ENCODE measurements around the gene BABAM2.

The BABAM2 gene

DNA sequence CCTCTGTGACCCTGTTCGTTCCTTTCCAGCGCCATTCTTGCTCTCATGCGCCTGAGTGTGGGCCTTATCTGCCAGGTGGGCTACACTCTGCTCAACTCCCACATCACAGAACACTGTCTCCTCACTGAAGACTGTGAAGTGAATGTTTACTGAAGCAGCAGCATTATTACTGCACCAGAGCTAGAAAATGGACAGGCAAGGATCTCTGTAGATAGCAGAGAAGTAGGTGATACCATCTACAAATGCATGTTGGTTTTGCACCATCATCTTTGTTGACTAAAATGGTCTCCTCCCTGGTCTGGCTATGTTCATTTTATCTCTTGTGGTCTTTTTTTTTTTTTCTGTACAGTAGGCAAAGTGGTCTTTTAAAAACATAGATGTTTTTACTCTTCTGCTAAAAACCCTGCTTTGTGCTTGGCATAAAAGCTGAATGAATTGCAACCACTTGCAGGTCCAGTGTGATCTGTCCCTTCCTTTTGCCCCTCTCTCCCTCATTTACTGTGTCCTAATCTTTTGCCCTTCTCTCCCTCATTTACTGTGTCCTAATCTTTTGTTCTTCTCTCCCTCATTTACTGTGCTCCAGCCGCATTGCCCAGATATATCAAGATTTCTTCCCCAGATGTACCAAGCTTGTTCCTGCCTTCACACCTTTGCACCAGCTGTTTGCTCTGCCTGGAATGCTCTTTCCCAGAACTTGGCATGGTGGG lies 35.4 kb downstream of the BABAM2 start:
- TF ChIP-seq, protein P1, sequence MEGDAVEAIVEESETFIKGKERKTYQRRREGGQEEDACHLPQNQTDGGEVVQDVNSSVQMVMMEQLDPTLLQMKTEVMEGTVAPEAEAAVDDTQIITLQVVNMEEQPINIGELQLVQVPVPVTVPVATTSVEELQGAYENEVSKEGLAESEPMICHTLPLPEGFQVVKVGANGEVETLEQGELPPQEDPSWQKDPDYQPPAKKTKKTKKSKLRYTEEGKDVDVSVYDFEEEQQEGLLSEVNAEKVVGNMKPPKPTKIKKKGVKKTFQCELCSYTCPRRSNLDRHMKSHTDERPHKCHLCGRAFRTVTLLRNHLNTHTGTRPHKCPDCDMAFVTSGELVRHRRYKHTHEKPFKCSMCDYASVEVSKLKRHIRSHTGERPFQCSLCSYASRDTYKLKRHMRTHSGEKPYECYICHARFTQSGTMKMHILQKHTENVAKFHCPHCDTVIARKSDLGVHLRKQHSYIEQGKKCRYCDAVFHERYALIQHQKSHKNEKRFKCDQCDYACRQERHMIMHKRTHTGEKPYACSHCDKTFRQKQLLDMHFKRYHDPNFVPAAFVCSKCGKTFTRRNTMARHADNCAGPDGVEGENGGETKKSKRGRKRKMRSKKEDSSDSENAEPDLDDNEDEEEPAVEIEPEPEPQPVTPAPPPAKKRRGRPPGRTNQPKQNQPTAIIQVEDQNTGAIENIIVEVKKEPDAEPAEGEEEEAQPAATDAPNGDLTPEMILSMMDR (conservative IDR thresholded peaks at IDR 0.05; ENCODE audit: low read depth, low read length): no peak
- DNase-seq (ENCODE audit: low read depth): no peak
- H3K4me3 ChIP-seq (ENCODE audit: low read length): no peak overlapping the region

DNA sequence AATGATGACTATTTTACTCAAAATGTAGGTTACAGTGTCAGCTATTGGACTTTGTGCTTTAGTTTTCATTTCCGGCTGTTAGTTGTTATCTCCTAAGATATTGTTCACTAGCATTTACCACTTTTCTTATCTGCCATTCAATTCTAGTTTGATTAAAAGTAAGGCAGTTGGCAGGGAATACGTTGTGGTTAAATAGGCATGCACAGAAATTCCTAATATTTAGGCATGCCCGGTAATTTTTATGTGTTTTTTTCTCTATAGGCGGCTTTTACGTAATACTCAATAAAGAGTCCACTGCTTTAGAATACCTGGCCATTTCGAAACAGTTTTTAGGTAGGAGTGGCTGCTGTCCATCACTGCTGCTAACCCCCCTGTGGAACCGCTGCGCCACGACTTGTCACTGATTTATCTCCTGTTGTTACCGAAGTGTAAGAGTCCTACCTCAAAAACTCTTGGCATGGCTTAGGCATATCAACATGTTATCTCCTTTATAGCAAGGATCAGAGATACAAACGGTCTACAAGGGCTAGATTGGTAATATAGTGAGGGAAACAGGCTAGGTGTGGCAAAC lies 39.5 kb downstream of the BABAM2 start:
- no peak for DNase-seq (ENCODE audit: low read depth)
- no peak overlapping the region for H3K4me3 ChIP-seq (ENCODE audit: low read length)
- TF ChIP-seq, protein P1 (conservative IDR thresholded peaks at IDR 0.05; ENCODE audit: low read depth, low read length): no peak

- TF ChIP-seq, protein P1 (conservative IDR thresholded peaks at IDR 0.05; ENCODE audit: low read depth, low read length): no peak
- DNase-seq (ENCODE audit: low read depth): no peak
- no peak overlapping the region for H3K4me3 ChIP-seq (ENCODE audit: low read length)
Measured at GRCh38 chr2:27931361-27931950, 40.9 kb downstream of the BABAM2 start.

DNA sequence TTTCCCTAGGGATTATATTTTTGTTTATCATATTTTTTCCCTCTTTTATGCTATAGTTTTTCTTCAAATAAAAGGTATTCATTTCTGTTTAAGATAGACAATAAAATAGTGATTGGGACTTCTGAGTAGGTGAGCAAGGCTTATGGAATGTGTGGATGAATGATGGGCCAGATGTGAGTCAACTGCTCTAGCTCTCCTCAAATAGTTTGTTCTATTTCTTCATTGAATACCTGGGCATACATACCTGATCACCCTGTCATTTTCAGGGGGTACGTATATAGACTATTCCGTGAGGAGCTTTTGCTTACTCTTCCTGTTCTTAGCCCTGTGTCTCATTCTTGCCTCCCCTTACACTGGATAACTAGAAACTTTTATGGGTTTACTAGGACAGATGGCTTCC lies 41.9 kb downstream of the BABAM2 start:
- TF ChIP-seq, protein P1 (conservative IDR thresholded peaks at IDR 0.05; ENCODE audit: low read depth, low read length): no peak
- DNase-seq (ENCODE audit: low read depth): no peak
- no peak overlapping the region for H3K4me3 ChIP-seq (ENCODE audit: low read length)

GRCh38 chr2:27935026-27935425 lies 44.5 kb downstream of the BABAM2 start:
- no peak for DNase-seq (ENCODE audit: low read depth)
- H3K4me3 ChIP-seq (ENCODE audit: low read length): no peak overlapping the region
- TF ChIP-seq, protein P1 (conservative IDR thresholded peaks at IDR 0.05; ENCODE audit: low read depth, low read length): no peak

GRCh38 chr2:27940090-27940671 lies 49.7 kb downstream of the BABAM2 start:
- TF ChIP-seq, protein P1 (conservative IDR thresholded peaks at IDR 0.05; ENCODE audit: low read depth, low read length): no peak
- H3K4me3 ChIP-seq (ENCODE audit: low read length): no peak overlapping the region
- no peak for DNase-seq (ENCODE audit: low read depth)
